Heart right ventricle (tissue), 16 donors: ENCODE measurements around the gene GPN3. TPM values are rescaled to one million over a fixed set of nuclear protein-coding genes. Genes with fewer than 3 reads are reported as not detected.

Experiments
- ATAC-seq, 8 donors: fragments of 200-7000 bp; cut with Tn5 transposase; one replicate each; pipeline ENCODE4 v1.9.1; 2020; ENCODE audit warnings: mild to moderate bottlenecking in 8 of 8, moderate library complexity in 8 of 8, moderate number of reproducible peaks in 1 of 8
- DNase-seq, 2 donors: peaks; one replicate each; pipeline ENCODE4 v3.0.0-alpha.2; 2020
- H3K27ac ChIP-seq, 10 donors: fragments of 200-600 bp; sonication (generic) in 2 of 10; one replicate each; pipeline versions ENCODE4 v1.5.0 to v1.8.0; 2020 to 2022; ENCODE audit warnings: mild to moderate bottlenecking in 3 of 10
- H3K27me3 ChIP-seq, 7 donors: fragments of 200-600 bp; one replicate each; pipeline ENCODE4 v1.8.0; 2021 to 2022; ENCODE audit warnings: mild to moderate bottlenecking in 2 of 7
- H3K36me3 ChIP-seq, 9 donors: fragments of 200-600 bp; sonication (generic) in 1 of 9; one replicate each; pipeline versions ENCODE4 v1.5.0 to v1.8.0; 2020 to 2022; ENCODE audit warnings: mild to moderate bottlenecking in 2 of 9
- H3K4me1 ChIP-seq, 9 donors: fragments of 200-600 bp; sonication (generic) in 1 of 9; one replicate each; pipeline versions ENCODE4 v1.5.0 to v1.8.0; 2020 to 2022; ENCODE audit warnings: mild to moderate bottlenecking in 4 of 9
- H3K4me3 ChIP-seq, 10 donors: fragments of 200-600 bp; sonication (generic) in 2 of 10; one replicate each; pipeline versions ENCODE4 v1.5.0 to v1.8.0; 2020 to 2022; ENCODE audit warnings: mild to moderate bottlenecking in 7 of 10, moderate library complexity in 2 of 10
- H3K9me3 ChIP-seq, 11 donors: fragments of 200-600 bp in 10 of 11; sonication (generic) in 2 of 11; one replicate each; pipeline versions ENCODE4 v1.5.0 to v1.8.0; 2013 to 2022; ENCODE audit warnings: mild to moderate bottlenecking in 2 of 11, control low read depth in 1 of 11, moderate library complexity in 1 of 11
- WGBS, 2 donors: extraction: QIAGEN DNeasy Blood & Tissue Kit; methylation state at CpG; one replicate each; pipeline ENCODE4 v1.1.7; 2013; ENCODE audit warnings: inconsistent platforms in 1 of 2; 5-methylcytosine and 5-hydroxymethylcytosine counted together
- intact Hi-C, 10 donors: fragments of 100-400 bp; cut with DNase I; formaldehyde crosslinking; loops; one replicate each; pipeline versions ENCODE4 v1.11.1 to v1.14.2; 2022
- long read RNA-seq, 3 donors: library from polyadenylated mRNA; unstranded; transcript quantifications; one replicate each; pipeline ENCODE4 v2.0.0, GENCODE V29; 2020 to 2021
- polyA plus RNA-seq, 2 donors: library from polyadenylated mRNA; stranded (reverse); fragments of 200-250 nt; gene quantifications; one replicate each; pipeline ENCODE4 v1.2.3, GENCODE V29; 2013
- total RNA-seq, 10 donors: library from RNA; stranded (reverse); fragmentation: NEBNext Ultra II Directional in 3 of 10; extraction: Animal tissue kit (Norgen Biotek cat#: 25700) in 3 of 10; gene quantifications; one replicate each; pipeline versions ENCODE4 v1.2.1 to v1.2.4, GENCODE V29; 2021 to 2023
- TF ChIP-seq, protein P1 (sequence below), 9 donors: fragments of 200-600 bp; sonication (generic) in 2 of 9; IDR thresholded peaks; one replicate each; pipeline versions ENCODE4 v1.5.0 to v1.8.0; 2021 to 2022; ENCODE audit warnings: antibody characterized with exemption in 9 of 9, mild to moderate bottlenecking in 5 of 9, moderate library complexity in 1 of 9
- donor health status: Arrhythmogenic right ventricular cardiomyopathy.
- donor health status: ischemic (EF 13 %, LVEDD 7.1; RV severe dilation, severe dysfunction).
- donor health status: healthy with polysubstance abuse.
- donor health status: DM: no; HTN: yes; CAD: no.
- donor health status: DM: no; HTN: no; CAD: no.
- donor health status: ischemic (EF 25% LVEDD 6.9; RV normal size, moderate dysfunction).
- donor health status: ischemic (EF 25% LVEDD 5.7; RV mildly dilated, moderate dysfunction).
- donor health status: healthy.
- donor health status: DM: yes; HTN: yes; CAD: no.
- donor health status: Ischemic cardiomyopathy.
- donor health status: ischemic (EF 35%, LVEDD 5.7; RV mildly dilated, moderate dysfunction).
- donor health status: nonischemic (EF 11% LVEDD 7.7; RV severe dilation, severe dysfunction).
- donor health status: DM: yes; HTN: yes; CAD: no.
- donor health status: PGD.
- donor health status: ischemic (EF 29% LVEDD 5.4; RV normal size, mild dysfunction).
- donor health status: nonischemic (EF 23%, LVEDD 6.1; RV moderate dilation, normal function).

Gene GPN3
- total RNA-seq: 10 to 100 TPM; 25.3 to 37.5 (median 31.1) TPM
- 10 to 100 TPM in 1 of 2 donors, 1 to 10 TPM in 1; 9.4 to 46.7 TPM for polyA plus RNA-seq
- long read RNA-seq, donor 1, transcript GPN3-201 (8 exons, 1,468 nt): major isoform, 23 of 23 reads
- long read RNA-seq, donor 1, partial matches to known transcripts: 0 of 23 reads
- long read RNA-seq, donor 1, other reads (novel, unspliced or antisense): 0 of 23 reads
- long read RNA-seq, donor 2, transcript GPN3-201 (8 exons, 1,468 nt): major isoform, 25 of 26 reads
- long read RNA-seq, donor 2, partial matches to known transcripts: 1 of 26 reads
- long read RNA-seq, donor 2, other reads (novel, unspliced or antisense): 0 of 26 reads
- long read RNA-seq, donor 3, transcript GPN3-201 (8 exons, 1,468 nt): major isoform, 65 of 69 reads
- long read RNA-seq, donor 3, partial matches to known transcripts: 1 of 69 reads
- long read RNA-seq, donor 3, other reads (novel, unspliced or antisense): 1 of 69 reads

DNA sequence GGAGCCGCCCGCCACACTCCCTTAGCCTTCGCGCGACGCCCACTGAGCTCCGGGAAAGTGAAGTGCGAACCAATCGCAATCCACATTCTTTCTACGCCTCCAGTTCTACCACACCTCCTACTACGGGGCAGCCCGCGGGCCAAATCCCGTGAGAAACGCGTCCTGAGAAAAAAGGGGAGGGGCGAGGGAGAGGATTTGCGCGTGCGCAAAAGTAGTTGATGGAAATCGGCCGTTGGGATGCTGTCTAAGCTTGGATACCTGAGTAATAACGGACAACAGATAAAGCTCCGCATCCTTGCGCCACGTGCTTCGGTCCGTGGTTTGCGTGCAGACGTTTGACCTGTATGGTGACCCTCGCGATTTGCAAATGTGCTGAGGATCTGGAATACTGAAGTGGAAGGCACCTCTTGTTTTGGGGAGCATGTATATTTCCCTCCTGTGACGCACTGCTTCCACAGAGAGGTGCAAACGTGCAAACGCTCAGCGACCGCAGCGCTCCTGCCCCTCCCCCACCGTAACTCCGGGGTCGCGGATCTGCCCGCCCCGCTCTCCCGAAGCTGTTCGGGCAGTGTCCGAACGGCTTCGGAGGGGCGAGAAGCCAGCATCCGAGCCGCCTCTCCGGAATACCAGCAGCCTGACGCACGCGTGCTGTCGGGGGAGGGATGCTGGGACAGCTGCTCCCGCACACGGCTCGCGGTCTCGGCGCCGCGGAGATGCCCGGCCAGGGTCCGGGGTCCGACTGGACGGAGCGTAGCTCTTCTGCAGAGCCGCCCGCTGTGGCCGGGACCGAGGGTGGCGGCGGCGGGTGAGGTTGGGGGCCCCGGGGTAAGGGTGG, at the start of gene GPN3, which contains the start of gene FAM216A:
Gene GPN3 (minus strand): TSS at position 44 of the 835 bp plus-strand sequence. CDS start 54 bp downstream, outside the sequence.
Gene FAM216A (plus strand): TSS at position 632 of the 835 bp plus-strand sequence. CDS start 31 bp downstream, at position 663.
- WGBS, 2 donors: 0 to 1% methylated on average over 78 of the region's 78 CpGs
- TF ChIP-seq, protein P1, sequence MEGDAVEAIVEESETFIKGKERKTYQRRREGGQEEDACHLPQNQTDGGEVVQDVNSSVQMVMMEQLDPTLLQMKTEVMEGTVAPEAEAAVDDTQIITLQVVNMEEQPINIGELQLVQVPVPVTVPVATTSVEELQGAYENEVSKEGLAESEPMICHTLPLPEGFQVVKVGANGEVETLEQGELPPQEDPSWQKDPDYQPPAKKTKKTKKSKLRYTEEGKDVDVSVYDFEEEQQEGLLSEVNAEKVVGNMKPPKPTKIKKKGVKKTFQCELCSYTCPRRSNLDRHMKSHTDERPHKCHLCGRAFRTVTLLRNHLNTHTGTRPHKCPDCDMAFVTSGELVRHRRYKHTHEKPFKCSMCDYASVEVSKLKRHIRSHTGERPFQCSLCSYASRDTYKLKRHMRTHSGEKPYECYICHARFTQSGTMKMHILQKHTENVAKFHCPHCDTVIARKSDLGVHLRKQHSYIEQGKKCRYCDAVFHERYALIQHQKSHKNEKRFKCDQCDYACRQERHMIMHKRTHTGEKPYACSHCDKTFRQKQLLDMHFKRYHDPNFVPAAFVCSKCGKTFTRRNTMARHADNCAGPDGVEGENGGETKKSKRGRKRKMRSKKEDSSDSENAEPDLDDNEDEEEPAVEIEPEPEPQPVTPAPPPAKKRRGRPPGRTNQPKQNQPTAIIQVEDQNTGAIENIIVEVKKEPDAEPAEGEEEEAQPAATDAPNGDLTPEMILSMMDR (IDR thresholded peaks at IDR 0.05): no peak
- intact Hi-C loops: loop anchor here in 7 of 10 donors (2.0 to 10.0 kb wide), 6 partner anchors 32 to 416 kb away; partner anchors contain the start of genes RAD9B (in 6 of the 7) and VPS29 (in 6 of the 7)
- Histone ChIP-seq H3K27me3 (no peaks in the 10 kb centered on the region), H3K36me3 (peaks cover 0 to 21% (median 6%) of the 10 kb centered on the region in 9 donors), H3K27ac (peak within 1 kb of the TSS; percentile 62 to 96 (median 88)), H3K4me3 (peak within 1 kb of the TSS; percentile 56 to 90 (median 77)), H3K4me1 (peaks cover 7 to 28% (median 24%) of the 10 kb centered on the region in 9 donors), H3K9me3 (no peaks in the 10 kb centered on the region)
- DNase-seq: peak; percentile 95 to 98
- ATAC-seq: peak; percentile 94 to 97 (median 96)

DNA sequence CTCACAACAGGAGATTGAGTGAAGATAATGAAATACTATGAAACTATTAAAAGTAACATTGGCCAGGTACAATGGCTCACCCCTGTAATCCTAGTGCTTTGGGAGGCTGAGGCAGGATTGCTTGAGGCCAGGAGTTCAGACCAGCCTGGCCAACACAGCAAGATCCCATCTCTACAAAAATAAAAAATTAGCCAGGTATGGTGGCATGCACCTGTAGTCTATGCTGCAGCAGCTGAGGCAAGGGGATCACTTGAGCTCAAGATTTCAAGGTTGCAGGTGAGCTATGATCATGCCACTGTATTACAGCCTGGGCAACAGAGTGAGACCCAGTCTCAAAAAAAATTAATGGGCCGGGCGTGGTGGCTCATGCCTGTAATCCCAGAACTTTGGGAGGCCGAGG, 48.9 kb upstream of the GPN3 start:
- intact Hi-C loops: loop anchor here in 4 of 10 donors (10.0 kb wide), 4 partner anchors 62 to 368 kb away; partner anchors contain the start of gene ARPC3 (in 1 of the 4)

DNA sequence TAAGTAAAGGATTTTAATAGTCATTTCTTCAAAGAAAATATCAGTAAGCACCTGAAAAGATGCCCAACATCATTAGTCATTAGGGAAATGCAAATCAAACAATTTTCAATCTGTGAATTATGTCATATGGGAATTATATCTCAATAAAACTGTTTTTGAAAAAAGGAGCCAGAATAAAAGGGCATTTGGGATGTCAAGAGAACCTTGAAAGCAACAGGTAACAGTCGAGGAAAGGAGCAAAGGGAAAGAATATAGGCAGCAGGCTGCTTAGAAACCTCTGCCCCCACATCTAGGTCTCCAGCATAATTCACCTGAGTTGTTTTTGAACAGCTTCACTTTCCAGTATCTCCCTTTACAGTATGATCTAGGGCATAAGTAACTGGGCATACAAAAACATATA, 46.3 kb upstream of the GPN3 start:
- TF ChIP-seq, protein P1 (IDR thresholded peaks at IDR 0.05): no peak
- WGBS, 2 donors: 84 to 100% methylated on average over 1 of the region's 1 CpG
- DNase-seq (no peak), ATAC-seq (no peak)
- no peaks in the 10 kb centered on the region for H3K27me3 ChIP-seq
- no peaks in the 10 kb centered on the region for H3K9me3 ChIP-seq
- no peak overlapping the region for H3K4me3 ChIP-seq
- H3K27ac ChIP-seq: no peak overlapping the region
- intact Hi-C loops: loop anchor here in 9 of 10 donors (5.0 to 10.0 kb wide), 8 partner anchors 60 to 373 kb away; partner anchors contain the start of gene ARPC3 (in 1 of the 9)
- H3K4me1 ChIP-seq: peaks cover 0 to 5% (median 0%) of the 10 kb centered on the region in 9 donors
- H3K36me3 ChIP-seq: no peaks in the 10 kb centered on the region

More for the DNA sequence above, 48.9 kb upstream of the GPN3 start:
- no peak overlapping the region for H3K27ac ChIP-seq
- DNase-seq (no peak), ATAC-seq (no peak)
- TF ChIP-seq, protein P1 (IDR thresholded peaks at IDR 0.05): no peak
- WGBS, 2 donors: 90 to 94% methylated on average over 3 of the region's 3 CpGs
- H3K9me3 ChIP-seq: no peaks in the 10 kb centered on the region
- no peaks in the 10 kb centered on the region for H3K27me3 ChIP-seq
- H3K4me3 ChIP-seq: no peak overlapping the region
- H3K4me1 ChIP-seq: peaks cover 0 to 5% (median 0%) of the 10 kb centered on the region in 9 donors
- H3K36me3 ChIP-seq: no peaks in the 10 kb centered on the region
